HG02588 (cell line): ENCODE measurements around the gene COMMD1.
"Not testable (repeated sequence)": the region's sequence is repeated elsewhere in the genome, so short reads cannot be mapped to it uniquely, and the experiment has no call there.

Experiments used
- ATAC-seq: cut with Tn5 transposase; IDR thresholded peaks from one replicate; pipeline ENCODE4 v1.9.1; 2021; ENCODE audit warnings: mild to moderate bottlenecking, moderate library complexity; ENCODE audit not compliant: unreplicated experiment

Gene COMMD1

GRCh38 chr2:61905372-61906185 is at the start of gene COMMD1:
TSS of gene COMMD1 (plus strand) at chr2:61905674. CDS start at chr2:61905679, 5 bp downstream.
- ATAC-seq: peak; percentile 99

- ATAC-seq: no peak
These were observed 48.2 kb upstream of the COMMD1 start for GRCh38 chr2:61857224-61857623.

GRCh38 chr2:61862085-61862484 is 43.4 kb upstream of the COMMD1 start:
- no peak for ATAC-seq

GRCh38 chr2:61866482-61867089 is 38.9 kb upstream of the COMMD1 start:
- ATAC-seq: not testable (repeated sequence)

- ATAC-seq: no peak
These were observed 29.1 kb upstream of the COMMD1 start for GRCh38 chr2:61876400-61876799.

DNA sequence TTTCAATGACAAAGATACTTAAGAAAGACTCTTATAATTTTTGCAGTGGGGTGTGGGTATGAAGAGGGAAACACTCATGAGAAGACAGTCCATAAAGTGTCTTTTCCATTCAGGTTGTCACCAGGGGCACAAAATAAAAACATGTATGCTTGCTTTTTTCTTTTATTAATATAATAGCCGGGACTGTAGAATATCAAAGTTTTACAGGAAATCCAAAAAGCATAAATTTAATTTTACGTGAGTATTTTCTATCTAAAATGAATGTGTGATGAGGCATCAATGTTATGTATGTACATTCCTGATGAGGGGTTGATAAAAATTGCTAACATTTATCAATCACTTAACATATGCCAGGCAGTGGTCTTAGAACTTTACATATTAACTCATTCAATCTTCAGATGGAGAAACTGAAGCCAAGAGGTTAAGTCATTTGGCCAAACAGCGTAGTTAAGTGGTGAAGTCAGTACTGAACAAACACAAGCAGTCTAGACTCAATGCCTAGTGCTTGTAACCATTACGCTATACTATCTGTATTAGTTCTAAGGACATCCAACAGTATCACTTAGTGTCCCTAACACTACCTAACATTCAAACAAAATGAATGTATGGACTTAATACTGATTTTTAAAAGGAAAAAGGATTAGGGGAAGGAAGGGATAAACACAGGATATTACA is 27.8 kb upstream of the COMMD1 start:
- no peak for ATAC-seq

- no peak for ATAC-seq
These were observed 26.7 kb upstream of the COMMD1 start for GRCh38 chr2:61878761-61879160.

- ATAC-seq: not testable (repeated sequence)
These were observed 26.1 kb upstream of the COMMD1 start for GRCh38 chr2:61879351-61879750.

DNA sequence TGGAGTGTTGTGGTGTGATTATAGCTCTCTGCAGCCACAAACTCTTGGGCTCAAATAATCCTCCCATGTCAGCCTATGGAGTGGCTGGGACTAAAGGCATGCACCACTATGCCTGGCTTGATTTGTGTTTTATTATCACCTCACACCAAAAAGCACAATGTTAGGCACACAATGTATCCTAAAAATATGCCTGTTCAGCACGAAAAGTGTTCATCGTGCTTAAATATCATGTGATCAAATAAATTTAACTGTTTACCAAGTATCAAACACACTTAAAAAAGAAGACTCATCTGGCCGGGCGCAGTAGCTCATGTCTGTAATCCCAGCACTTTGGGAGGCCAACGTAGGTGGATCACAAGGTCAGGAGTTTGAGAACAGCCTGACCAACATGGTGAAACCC is 22.6 kb upstream of the COMMD1 start:
- no peak for ATAC-seq

GRCh38 chr2:61885896-61886603 is 19.4 kb upstream of the COMMD1 start:
- no peak for ATAC-seq

- ATAC-seq: no peak
These were observed 17.7 kb upstream of the COMMD1 start for GRCh38 chr2:61887717-61888266.

- ATAC-seq: peak; percentile 78
These were observed 17.0 kb upstream of the COMMD1 start, which contains the start of gene CCT4 for GRCh38 chr2:61888267-61889055. TSS of gene CCT4 (minus strand) at chr2:61888656. CDS start at chr2:61888507, 149 bp downstream.

DNA sequence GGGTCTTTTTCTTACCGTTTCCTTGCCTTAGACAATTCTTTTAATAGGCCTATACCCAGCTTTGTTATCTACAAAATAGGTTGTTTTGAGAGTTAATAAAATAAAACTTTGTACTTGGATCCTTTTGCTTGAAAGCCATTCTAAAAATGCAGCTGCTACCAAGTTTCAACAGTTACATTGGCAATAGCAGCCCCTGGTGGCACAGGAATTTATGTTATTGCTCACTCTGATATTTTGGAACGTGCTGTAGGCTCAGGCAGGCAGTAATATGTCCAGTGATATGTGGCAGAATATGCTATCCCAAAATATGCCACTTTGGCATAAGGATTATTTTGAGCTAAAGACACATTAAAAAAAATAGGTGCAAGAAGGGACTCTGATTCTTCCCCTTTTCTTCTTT is 6.7 kb upstream of the COMMD1 start:
- no peak for ATAC-seq

DNA sequence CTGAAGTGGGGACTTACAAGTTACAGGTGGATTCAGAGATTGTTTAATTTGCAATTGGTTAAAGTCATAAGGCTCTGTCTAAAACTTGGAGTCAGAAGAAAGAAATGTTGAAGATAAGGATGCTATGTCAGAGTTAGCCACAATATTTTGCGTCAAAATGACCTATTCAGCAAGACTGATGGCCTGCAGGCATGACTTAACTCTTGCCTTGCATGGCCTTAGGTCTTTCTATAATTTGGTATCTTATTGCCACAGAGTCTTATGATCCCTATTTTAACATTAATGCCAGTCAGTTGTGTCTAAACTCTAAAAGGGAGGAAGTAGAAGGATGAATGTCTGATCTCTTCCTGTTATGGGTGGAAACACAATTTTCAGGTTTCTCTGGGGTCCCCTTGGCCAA is 5.2 kb upstream of the COMMD1 start:
- ATAC-seq: no peak

DNA sequence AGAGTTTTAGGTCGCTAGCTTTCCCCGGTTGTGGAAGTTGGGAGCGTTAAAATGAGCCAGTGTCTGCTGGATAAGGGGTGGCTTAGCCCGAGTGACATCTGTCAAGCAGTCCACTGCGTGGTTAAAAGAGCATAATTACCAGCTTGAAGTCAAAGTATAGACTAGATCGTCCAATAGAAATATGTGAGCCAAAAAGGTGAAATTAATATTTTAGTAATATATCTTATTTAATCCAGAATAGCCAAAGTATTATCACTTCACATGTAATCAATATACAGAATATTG is 654 bp downstream of the COMMD1 start:
- ATAC-seq: no peak

- no peak for ATAC-seq
These were observed 3.6 kb downstream of the COMMD1 start for GRCh38 chr2:61909116-61909515.

DNA sequence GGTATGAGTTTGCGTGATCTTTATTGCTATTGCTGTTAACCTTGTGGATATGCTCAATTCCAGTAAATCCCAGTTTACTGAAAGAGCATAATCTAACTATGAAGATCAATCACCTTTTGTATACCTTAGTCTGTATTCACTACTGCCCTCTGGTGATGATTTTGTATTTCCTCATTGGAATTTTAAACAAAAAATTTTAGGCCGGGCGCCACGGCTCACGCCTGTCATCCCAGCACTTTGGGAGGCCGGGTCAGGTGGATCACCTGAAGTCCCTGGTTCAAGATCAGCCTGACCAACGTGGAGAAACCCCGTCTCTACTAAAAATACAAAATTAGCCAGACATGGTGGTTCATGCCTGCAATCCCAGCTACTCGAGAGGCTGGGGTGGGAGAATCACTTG is 5.1 kb downstream of the COMMD1 start:
- no peak for ATAC-seq

DNA sequence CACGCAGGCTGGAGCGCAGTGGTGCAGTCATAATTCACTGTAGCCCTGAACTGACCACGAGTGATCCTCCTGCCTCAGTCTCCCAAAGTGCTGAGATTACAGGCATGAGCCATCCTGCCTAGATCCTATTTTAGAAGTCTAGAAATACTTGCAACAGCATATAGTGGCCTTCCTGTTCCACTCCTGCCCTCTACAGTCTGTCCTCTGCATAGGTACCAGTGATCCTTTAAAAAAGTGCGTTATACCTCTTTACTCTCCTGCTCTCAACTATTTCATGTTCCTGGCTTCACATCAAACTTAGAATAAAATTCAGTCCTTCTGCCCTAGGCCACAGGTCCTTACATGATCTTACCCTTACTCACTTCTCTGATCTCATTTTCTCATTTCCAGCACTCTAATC is 6.0 kb downstream of the COMMD1 start:
- ATAC-seq: no peak

- ATAC-seq: not testable (repeated sequence)
These were observed 9.3 kb downstream of the COMMD1 start for GRCh38 chr2:61914794-61915193.

GRCh38 chr2:61920548-61920947 is 15.1 kb downstream of the COMMD1 start:
- no peak for ATAC-seq
